ENCODE results near the gene MAST2. TPM values are rescaled to one million over a fixed set of nuclear protein-coding genes. Genes with fewer than 3 reads are reported as not detected.

Gene MAST2
- total RNA-seq, 1 experiment from 2014 or later = 41.9 TPM

GRCh38 chr1:46008585-46008984 lies 205.2 kb downstream of the MAST2 start:
- TF ChIP-seq CBX3 (IDR thresholded peaks at IDR 0.05; ENCODE audit: low read depth) (no peak), POLR2A (IDR thresholded peaks at IDR 0.05; ENCODE audit: borderline replicate concordance, extremely low read depth, insufficient read depth, insufficient read length) (no peak), FOSL1 (IDR thresholded peaks at IDR 0.05; ENCODE audit: low read depth) (no peak), EZH2 (IDR thresholded peaks at IDR 0.05) (no peak)
- TF ChIP-seq, protein P1, sequence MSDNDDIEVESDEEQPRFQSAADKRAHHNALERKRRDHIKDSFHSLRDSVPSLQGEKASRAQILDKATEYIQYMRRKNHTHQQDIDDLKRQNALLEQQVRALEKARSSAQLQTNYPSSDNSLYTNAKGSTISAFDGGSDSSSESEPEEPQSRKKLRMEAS (IDR thresholded peaks at IDR 0.05) = no peak
- TF ChIP-seq, protein P2, sequence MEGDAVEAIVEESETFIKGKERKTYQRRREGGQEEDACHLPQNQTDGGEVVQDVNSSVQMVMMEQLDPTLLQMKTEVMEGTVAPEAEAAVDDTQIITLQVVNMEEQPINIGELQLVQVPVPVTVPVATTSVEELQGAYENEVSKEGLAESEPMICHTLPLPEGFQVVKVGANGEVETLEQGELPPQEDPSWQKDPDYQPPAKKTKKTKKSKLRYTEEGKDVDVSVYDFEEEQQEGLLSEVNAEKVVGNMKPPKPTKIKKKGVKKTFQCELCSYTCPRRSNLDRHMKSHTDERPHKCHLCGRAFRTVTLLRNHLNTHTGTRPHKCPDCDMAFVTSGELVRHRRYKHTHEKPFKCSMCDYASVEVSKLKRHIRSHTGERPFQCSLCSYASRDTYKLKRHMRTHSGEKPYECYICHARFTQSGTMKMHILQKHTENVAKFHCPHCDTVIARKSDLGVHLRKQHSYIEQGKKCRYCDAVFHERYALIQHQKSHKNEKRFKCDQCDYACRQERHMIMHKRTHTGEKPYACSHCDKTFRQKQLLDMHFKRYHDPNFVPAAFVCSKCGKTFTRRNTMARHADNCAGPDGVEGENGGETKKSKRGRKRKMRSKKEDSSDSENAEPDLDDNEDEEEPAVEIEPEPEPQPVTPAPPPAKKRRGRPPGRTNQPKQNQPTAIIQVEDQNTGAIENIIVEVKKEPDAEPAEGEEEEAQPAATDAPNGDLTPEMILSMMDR (IDR thresholded peaks at IDR 0.05 in 2 of 3, conservative IDR thresholded peaks at IDR 0.05 in 1 of 3; ENCODE audit: borderline replicate concordance in 1 of 3, insufficient read depth in 1 of 3, low read depth in 2 of 3, low read length in 2 of 3) = no peak
- Histone ChIP-seq H2AFZ (ENCODE audit: low read depth, low read length, poor library complexity, severe bottlenecking) (no peak overlapping the region), H3K79me2 (ENCODE audit: insufficient read depth, low read length) (no peaks in the 10 kb centered on the region), H3K36me3 (ENCODE audit: control insufficient read depth in 1 of 2, insufficient read depth in 2 of 2, low read length in 2 of 2) (peaks cover 19 to 22% of the 10 kb centered on the region in 2 experiments; a peak in 3 of 4 replicates), H3K9me2 (ENCODE audit: insufficient read depth) (no peaks in the 10 kb centered on the region), H3K9me3 (ENCODE audit: control insufficient read depth in 1 of 2, insufficient read depth in 1 of 2, low read depth in 1 of 2, low read length in 2 of 2) (no peaks in the 10 kb centered on the region), H3K4me2 (ENCODE audit: low read length) (no peak overlapping the region), H3K9ac (ENCODE audit: low read length) (no peak overlapping the region), H3K4me1 (ENCODE audit: control insufficient read depth in 1 of 2, insufficient read depth in 2 of 2, low read length in 2 of 2) (no peaks in the 10 kb centered on the region), H3K27ac (ENCODE audit: low read depth, low read length) (no peak overlapping the region), H3K27me3 (ENCODE audit: insufficient read depth, low read length) (no peaks in the 10 kb centered on the region), H3K4me3 (replicated peaks in 1 of 2; ENCODE audit: low read depth in 1 of 2, low read length in 2 of 2) (no peak overlapping the region), H4K20me1 (ENCODE audit: insufficient read depth) (no peaks in the 10 kb centered on the region)
- DNase-seq (ENCODE audit: low read depth, low spot score) = no peak
- ChIA-PET POLR2A (no interaction called here), RAD21 (ENCODE audit: low non-redundant PET in 1 of 2, low total read pairs in 2 of 2, uncharacterized antibody in 2 of 2, unreplicated experiment in 2 of 2) (no interaction called here), CTCF (no interaction called here)
- no TSS peak for BruUV-seq (replicated peaks)
- no peak for ATAC-seq
- intact Hi-C loops (cut with micrococcal nuclease) = no loop called here

- RAD21 ChIA-PET (ENCODE audit: low non-redundant PET in 1 of 2, low total read pairs in 2 of 2, uncharacterized antibody in 2 of 2, unreplicated experiment in 2 of 2) = no interaction called here
- no TSS peak for BruUV-seq (replicated peaks)
These were observed 207.2 kb downstream of the MAST2 start for GRCh38 chr1:46010611-46011010.

More at GRCh38 chr1:46010611-46011010, 207.2 kb downstream of the MAST2 start:
- Histone ChIP-seq H3K4me3 (replicated peaks in 1 of 2; ENCODE audit: low read depth in 1 of 2, low read length in 2 of 2) (no peak overlapping the region), H3K27ac (ENCODE audit: low read depth, low read length) (no peak overlapping the region), H3K4me1 (ENCODE audit: control insufficient read depth in 1 of 2, insufficient read depth in 2 of 2, low read length in 2 of 2) (no peaks in the 10 kb centered on the region), H3K9ac (ENCODE audit: low read length) (no peak overlapping the region), H3K27me3 (ENCODE audit: insufficient read depth, low read length) (no peaks in the 10 kb centered on the region), H3K9me2 (ENCODE audit: insufficient read depth) (no peaks in the 10 kb centered on the region), H4K20me1 (ENCODE audit: insufficient read depth) (no peaks in the 10 kb centered on the region), H3K79me2 (ENCODE audit: insufficient read depth, low read length) (no peaks in the 10 kb centered on the region), H3K36me3 (ENCODE audit: control insufficient read depth in 1 of 2, insufficient read depth in 2 of 2, low read length in 2 of 2) (peaks cover 19 to 22% of the 10 kb centered on the region in 2 experiments; a peak in 3 of 4 replicates), H2AFZ (ENCODE audit: low read depth, low read length, poor library complexity, severe bottlenecking) (no peak overlapping the region), H3K9me3 (ENCODE audit: control insufficient read depth in 1 of 2, insufficient read depth in 1 of 2, low read depth in 1 of 2, low read length in 2 of 2) (no peaks in the 10 kb centered on the region), H3K4me2 (ENCODE audit: low read length) (no peak overlapping the region)
- ATAC-seq (no peak), DNase-seq (ENCODE audit: low read depth, low spot score) (no peak)
- CTCF ChIA-PET = no interaction called here
- intact Hi-C loops (cut with micrococcal nuclease) = no loop called here
- POLR2A ChIA-PET = no interaction called here
- TF ChIP-seq SRF (IDR thresholded peaks at IDR 0.05; ENCODE audit: low read depth) = no peak
- TF ChIP-seq SIN3A (IDR thresholded peaks at IDR 0.05; ENCODE audit: low read depth) = no peak
- no peak for TF ChIP-seq TCF7L2 (IDR thresholded peaks at IDR 0.05; ENCODE audit: borderline replicate concordance, extremely low read depth, insufficient read depth, insufficient read length)
